ENCODE data around the gene FUCA2. TPM values are rescaled to one million over a fixed set of nuclear protein-coding genes. Genes with fewer than 3 reads are reported as not detected.

The FUCA2 gene
- total RNA-seq, 1 donor from 2014 or later, result 71.0 TPM

DNA sequence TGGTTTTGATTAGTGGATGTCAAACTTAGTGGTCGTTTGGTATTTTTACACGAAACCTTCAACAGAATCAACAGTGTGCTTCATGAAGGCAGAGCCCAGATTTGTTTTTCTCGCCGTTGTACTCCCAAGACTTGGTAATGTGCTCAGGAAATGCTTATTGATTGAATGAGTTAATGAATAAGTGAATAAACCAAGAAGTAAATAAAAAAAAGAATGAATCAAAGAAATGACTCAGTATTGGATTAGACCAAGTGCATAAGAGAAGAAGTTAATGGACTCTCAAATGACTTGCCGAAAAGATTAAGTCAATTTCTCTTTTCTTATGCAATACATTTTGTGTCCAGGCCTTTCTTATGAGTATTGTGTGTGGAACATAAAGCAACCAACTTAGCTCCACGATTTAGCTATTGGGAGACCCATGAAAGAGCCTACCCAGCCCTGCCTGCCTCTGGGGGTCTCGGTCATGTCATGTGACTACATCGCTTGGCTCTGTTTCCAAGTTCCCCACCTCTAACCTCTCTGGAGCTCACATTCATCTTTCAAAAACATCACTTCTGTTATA, 10.6 kb upstream of the FUCA2 start:
- no peak overlapping the region for H3K4me3 ChIP-seq (ENCODE audit: low read depth, low read length)
- no peaks in the 10 kb centered on the region for H3K27me3 ChIP-seq (ENCODE audit: control insufficient read depth, insufficient read depth, low read length)
- TF ChIP-seq, protein P1, sequence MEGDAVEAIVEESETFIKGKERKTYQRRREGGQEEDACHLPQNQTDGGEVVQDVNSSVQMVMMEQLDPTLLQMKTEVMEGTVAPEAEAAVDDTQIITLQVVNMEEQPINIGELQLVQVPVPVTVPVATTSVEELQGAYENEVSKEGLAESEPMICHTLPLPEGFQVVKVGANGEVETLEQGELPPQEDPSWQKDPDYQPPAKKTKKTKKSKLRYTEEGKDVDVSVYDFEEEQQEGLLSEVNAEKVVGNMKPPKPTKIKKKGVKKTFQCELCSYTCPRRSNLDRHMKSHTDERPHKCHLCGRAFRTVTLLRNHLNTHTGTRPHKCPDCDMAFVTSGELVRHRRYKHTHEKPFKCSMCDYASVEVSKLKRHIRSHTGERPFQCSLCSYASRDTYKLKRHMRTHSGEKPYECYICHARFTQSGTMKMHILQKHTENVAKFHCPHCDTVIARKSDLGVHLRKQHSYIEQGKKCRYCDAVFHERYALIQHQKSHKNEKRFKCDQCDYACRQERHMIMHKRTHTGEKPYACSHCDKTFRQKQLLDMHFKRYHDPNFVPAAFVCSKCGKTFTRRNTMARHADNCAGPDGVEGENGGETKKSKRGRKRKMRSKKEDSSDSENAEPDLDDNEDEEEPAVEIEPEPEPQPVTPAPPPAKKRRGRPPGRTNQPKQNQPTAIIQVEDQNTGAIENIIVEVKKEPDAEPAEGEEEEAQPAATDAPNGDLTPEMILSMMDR (IDR thresholded peaks at IDR 0.05; ENCODE audit: insufficient read depth, low read length, poor library complexity, severe bottlenecking), result no peak
- DNase-seq (ENCODE audit: low read depth), result no peak
- no peaks in the 10 kb centered on the region for H3K36me3 ChIP-seq (ENCODE audit: control insufficient read depth, insufficient read depth, low read length)

DNA sequence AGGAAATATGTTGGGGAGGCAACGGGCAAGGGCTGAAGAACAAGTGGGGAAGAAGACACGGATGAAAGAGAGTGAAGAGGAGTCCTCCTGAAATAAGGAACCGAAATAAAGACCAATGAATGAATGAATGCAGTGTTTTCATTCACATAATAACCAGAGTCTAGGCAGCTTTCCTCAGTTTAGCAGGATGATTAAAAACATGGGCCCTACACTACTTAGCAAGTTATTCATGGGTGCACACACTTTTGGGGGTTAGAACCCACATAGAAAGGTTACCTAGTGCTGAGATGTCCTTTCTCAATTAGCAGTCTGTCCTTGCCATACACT, 5.9 kb upstream of the FUCA2 start:
- H3K36me3 ChIP-seq (ENCODE audit: control insufficient read depth, insufficient read depth, low read length), result no peaks in the 10 kb centered on the region
- TF ChIP-seq, protein P1 (IDR thresholded peaks at IDR 0.05; ENCODE audit: insufficient read depth, low read length, poor library complexity, severe bottlenecking), result no peak
- DNase-seq (ENCODE audit: low read depth), result no peak
- no peaks in the 10 kb centered on the region for H3K27me3 ChIP-seq (ENCODE audit: control insufficient read depth, insufficient read depth, low read length)
- no peak overlapping the region for H3K4me3 ChIP-seq (ENCODE audit: low read depth, low read length)

DNA sequence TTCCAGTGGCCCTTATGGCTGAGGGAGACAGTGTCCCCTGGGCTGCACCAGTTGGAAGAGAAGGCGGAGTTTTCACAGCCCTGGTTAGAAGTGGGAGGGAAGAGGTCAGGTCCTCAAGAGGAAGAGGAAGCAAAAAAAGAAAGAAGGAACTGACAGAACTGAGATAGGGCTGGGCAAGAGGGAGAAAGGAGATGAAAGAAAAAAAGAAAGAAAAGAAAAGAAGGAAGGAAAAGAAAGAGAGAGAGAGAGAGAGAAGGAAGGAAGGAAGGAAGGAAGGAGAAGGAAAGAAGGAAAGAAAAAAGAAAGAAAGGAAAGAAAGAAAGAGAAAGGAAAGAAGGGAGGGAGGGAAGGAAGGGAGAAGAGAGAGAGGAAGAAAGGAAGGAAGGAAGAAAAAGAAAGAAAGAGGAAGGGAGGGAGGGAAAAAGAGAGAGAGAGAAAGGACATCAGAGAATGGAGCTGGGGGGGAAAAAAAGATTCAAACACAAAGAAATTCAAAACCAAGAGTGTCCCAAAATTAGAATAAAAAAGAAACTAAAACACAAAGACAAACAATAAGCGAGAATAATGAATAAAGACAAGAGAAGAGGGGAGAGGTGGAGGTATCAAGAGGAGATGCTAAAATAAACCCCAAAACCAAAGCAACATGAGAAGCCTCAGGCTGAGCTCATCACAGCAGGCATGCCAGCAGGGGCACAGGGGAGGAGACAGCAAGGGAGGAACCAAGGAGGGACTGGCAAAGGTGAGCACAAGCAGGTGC, 5.3 kb upstream of the FUCA2 start:
- no peaks in the 10 kb centered on the region for H3K36me3 ChIP-seq (ENCODE audit: control insufficient read depth, insufficient read depth, low read length)
- no peak for DNase-seq (ENCODE audit: low read depth)
- TF ChIP-seq, protein P1 (IDR thresholded peaks at IDR 0.05; ENCODE audit: insufficient read depth, low read length, poor library complexity, severe bottlenecking), result no peak
- H3K27me3 ChIP-seq (ENCODE audit: control insufficient read depth, insufficient read depth, low read length), result no peaks in the 10 kb centered on the region
- no peak overlapping the region for H3K4me3 ChIP-seq (ENCODE audit: low read depth, low read length)

DNA sequence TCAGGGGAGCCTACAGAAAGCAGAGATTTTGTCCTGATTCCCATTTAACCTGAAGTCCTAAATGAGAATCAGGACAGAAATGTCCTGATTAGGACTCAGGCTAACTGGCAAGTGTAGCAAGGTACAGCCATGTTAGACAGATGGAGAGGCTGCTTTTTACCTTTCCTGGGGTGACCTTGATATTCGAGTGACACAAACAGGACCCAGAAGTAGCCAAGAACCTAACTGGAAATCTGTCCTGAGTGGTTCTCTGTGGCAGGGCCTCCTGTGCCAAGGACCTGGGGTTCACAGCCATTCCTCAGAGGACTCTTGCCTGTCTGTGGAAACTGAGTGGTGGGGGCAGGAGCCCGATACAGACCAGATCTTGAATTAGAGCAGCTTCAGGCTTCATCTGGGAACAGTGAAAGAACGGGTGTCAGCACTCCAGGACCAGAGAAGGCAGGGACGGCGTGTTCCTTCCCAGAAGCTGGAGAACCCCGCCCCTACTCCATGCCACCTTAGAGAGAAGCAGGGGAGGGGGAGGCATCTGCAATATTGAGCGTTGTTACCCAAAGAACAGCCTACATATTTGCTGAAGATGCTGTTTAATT, 4.3 kb upstream of the FUCA2 start:
- Histone ChIP-seq H3K36me3 (ENCODE audit: control insufficient read depth, insufficient read depth, low read length) (no peaks in the 10 kb centered on the region), H3K27me3 (ENCODE audit: control insufficient read depth, insufficient read depth, low read length) (no peaks in the 10 kb centered on the region), H3K4me3 (ENCODE audit: low read depth, low read length) (no peak overlapping the region)
- no peak for DNase-seq (ENCODE audit: low read depth)
- TF ChIP-seq, protein P1 (IDR thresholded peaks at IDR 0.05; ENCODE audit: insufficient read depth, low read length, poor library complexity, severe bottlenecking), result no peak

DNA sequence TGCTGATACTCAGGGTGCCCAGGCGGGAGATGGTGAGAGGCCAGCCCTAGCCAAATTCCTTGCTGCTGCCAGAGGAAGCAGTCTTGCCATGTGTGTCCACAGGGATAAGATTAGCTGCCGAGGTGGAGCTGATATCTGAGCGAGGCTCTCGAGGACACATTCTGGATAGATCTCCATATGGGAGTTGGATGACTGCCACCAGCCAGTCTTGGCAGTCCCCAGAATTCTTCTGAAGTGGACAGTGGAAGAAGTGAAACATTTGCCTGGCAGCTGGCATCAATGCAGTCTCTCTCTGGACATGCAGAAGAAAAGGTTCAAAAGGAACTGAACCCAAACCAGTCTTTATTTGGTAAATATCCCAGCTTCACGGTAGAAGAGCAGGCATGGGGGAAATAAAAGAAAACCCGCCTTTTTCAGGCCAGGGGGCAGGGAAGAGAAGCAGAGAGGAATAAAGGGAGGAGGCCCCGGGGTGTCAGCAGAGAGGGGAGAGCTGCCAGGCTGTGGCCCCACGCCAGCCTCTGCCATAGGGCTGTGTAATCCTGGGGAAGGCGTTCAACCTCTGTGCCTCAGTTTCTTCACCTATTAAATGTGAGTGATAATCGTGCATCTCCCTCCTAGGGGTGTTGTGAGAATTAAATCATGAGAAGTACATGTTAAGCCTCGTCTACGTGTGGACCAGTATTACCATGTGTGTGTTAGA, 3.7 kb upstream of the FUCA2 start:
- TF ChIP-seq, protein P1 (IDR thresholded peaks at IDR 0.05; ENCODE audit: insufficient read depth, low read length, poor library complexity, severe bottlenecking), result no peak
- Histone ChIP-seq H3K36me3 (ENCODE audit: control insufficient read depth, insufficient read depth, low read length) (no peaks in the 10 kb centered on the region), H3K27me3 (ENCODE audit: control insufficient read depth, insufficient read depth, low read length) (no peaks in the 10 kb centered on the region), H3K4me3 (ENCODE audit: low read depth, low read length) (no peak overlapping the region)
- DNase-seq (ENCODE audit: low read depth), result no peak

All from kidney epithelial cell (primary cell).